Measurements from ENCODE around the gene ZNF574. TPM values are rescaled to one million over a fixed set of nuclear protein-coding genes. Genes with fewer than 3 reads are reported as not detected.

ZNF574 gene
- total RNA-seq, 1 donor from 2014 or later: 17.3 TPM

DNA sequence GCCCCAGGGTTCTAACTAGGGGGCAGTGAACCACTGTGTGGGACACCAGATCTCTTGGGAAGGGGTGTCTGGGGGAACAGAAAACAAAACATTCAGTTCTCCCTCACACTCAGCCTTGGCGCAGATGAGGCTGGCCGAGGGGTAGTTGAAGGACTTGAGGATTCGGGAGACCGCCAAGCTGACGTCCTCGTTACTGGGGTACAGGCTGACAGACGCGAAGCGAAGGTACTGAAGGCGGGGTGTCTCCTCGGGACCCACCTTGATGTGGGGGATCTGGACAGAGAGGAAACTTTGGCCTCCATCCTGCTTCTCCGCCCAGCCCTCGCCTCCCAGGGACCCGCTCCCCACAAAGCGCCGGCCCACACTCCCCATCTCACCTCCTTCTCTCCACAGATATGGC lies 13.6 kb upstream of the ZNF574 start:
- H3K36me3 ChIP-seq (ENCODE audit: control insufficient read depth, insufficient read depth, low read length): no peaks in the 10 kb centered on the region
- TF ChIP-seq, protein P1, sequence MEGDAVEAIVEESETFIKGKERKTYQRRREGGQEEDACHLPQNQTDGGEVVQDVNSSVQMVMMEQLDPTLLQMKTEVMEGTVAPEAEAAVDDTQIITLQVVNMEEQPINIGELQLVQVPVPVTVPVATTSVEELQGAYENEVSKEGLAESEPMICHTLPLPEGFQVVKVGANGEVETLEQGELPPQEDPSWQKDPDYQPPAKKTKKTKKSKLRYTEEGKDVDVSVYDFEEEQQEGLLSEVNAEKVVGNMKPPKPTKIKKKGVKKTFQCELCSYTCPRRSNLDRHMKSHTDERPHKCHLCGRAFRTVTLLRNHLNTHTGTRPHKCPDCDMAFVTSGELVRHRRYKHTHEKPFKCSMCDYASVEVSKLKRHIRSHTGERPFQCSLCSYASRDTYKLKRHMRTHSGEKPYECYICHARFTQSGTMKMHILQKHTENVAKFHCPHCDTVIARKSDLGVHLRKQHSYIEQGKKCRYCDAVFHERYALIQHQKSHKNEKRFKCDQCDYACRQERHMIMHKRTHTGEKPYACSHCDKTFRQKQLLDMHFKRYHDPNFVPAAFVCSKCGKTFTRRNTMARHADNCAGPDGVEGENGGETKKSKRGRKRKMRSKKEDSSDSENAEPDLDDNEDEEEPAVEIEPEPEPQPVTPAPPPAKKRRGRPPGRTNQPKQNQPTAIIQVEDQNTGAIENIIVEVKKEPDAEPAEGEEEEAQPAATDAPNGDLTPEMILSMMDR (IDR thresholded peaks at IDR 0.05; ENCODE audit: insufficient read depth, low read length, poor library complexity, severe bottlenecking): no peak
- no peak for DNase-seq (ENCODE audit: low read depth)
- no peak overlapping the region for H3K4me3 ChIP-seq (ENCODE audit: low read depth, low read length)
- H3K27me3 ChIP-seq (ENCODE audit: control insufficient read depth, insufficient read depth, low read length): no peaks in the 10 kb centered on the region

DNA sequence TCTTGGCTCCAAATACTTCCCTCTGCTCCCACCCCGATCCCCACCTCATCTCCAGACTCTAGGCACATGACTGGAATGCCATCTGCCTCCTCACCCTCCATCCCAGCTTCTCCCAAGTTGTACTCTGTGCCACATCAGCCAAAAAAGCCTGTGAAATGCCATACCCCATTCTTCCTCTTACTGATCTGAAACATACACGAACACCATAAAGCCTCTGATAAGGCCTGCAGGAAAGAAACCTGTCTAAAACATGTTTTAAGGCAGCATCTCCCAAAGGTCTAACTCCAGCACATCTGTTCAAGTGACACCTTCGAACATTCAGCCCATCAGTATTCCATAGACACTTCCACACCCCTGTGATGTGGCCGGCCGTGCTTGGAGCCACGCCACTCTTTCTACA lies 11.5 kb upstream of the ZNF574 start:
- TF ChIP-seq, protein P1 (IDR thresholded peaks at IDR 0.05; ENCODE audit: insufficient read depth, low read length, poor library complexity, severe bottlenecking): no peak
- H3K27me3 ChIP-seq (ENCODE audit: control insufficient read depth, insufficient read depth, low read length): peaks cover 11% of the 10 kb centered on the region
- H3K4me3 ChIP-seq (ENCODE audit: low read depth, low read length): no peak overlapping the region
- no peaks in the 10 kb centered on the region for H3K36me3 ChIP-seq (ENCODE audit: control insufficient read depth, insufficient read depth, low read length)
- no peak for DNase-seq (ENCODE audit: low read depth)

DNA sequence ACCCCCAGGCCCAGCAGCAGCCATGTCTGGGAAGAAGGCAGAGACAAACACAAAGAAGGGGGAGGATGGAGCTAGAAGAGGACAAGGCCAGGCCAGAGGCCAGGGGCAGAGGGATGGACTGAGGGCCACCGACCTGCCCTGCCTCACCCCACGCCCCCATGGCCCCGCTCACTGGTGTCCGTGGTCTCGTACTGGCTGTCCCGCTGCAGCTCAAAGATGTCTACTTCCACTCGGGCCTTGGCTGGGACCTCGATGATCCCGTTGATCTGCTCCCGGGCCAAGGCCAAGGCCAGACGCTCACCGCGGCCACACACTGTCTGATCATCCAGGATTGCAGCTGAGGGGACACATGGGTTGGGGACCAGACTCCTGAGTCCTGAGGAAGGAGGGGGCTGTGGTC lies 10.9 kb upstream of the ZNF574 start:
- DNase-seq (ENCODE audit: low read depth): no peak
- Histone ChIP-seq H3K36me3 (ENCODE audit: control insufficient read depth, insufficient read depth, low read length) (no peaks in the 10 kb centered on the region), H3K4me3 (ENCODE audit: low read depth, low read length) (no peak overlapping the region), H3K27me3 (ENCODE audit: control insufficient read depth, insufficient read depth, low read length) (peaks cover 14% of the 10 kb centered on the region)
- TF ChIP-seq, protein P1 (IDR thresholded peaks at IDR 0.05; ENCODE audit: insufficient read depth, low read length, poor library complexity, severe bottlenecking): no peak

DNA sequence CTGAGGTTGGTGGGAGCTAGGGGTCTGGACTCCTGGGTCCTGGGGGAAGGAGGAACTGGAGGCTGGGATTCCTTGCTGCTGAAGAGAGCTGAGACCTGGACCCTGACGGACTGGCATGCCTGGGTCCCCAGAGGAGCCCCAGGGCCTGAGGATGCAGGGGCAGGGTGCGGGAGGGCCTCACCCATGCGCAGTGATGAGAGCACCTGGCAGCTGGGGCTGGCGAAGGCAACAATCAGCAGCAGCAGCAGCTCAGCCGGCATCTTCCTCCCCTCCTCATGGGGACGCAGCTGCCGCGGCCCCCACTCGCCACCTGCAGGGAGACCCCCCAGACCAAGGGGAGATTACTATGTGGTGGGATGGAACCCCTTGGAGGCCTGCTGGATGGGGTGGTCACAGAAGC lies 10.5 kb upstream of the ZNF574 start:
- TF ChIP-seq, protein P1 (IDR thresholded peaks at IDR 0.05; ENCODE audit: insufficient read depth, low read length, poor library complexity, severe bottlenecking): no peak
- DNase-seq (ENCODE audit: low read depth): no peak
- Histone ChIP-seq H3K27me3 (ENCODE audit: control insufficient read depth, insufficient read depth, low read length) (peaks cover 14% of the 10 kb centered on the region), H3K4me3 (ENCODE audit: low read depth, low read length) (no peak overlapping the region), H3K36me3 (ENCODE audit: control insufficient read depth, insufficient read depth, low read length) (no peaks in the 10 kb centered on the region)

- no peak for DNase-seq (ENCODE audit: low read depth)
- H3K27me3 ChIP-seq (ENCODE audit: control insufficient read depth, insufficient read depth, low read length): peaks cover 14% of the 10 kb centered on the region
- no peak overlapping the region for H3K4me3 ChIP-seq (ENCODE audit: low read depth, low read length)
- TF ChIP-seq, protein P1 (IDR thresholded peaks at IDR 0.05; ENCODE audit: insufficient read depth, low read length, poor library complexity, severe bottlenecking): no peak
- H3K36me3 ChIP-seq (ENCODE audit: control insufficient read depth, insufficient read depth, low read length): no peaks in the 10 kb centered on the region
These were observed 9.8 kb upstream of the ZNF574 start for GRCh38 chr19:42066075-42066754.

DNA sequence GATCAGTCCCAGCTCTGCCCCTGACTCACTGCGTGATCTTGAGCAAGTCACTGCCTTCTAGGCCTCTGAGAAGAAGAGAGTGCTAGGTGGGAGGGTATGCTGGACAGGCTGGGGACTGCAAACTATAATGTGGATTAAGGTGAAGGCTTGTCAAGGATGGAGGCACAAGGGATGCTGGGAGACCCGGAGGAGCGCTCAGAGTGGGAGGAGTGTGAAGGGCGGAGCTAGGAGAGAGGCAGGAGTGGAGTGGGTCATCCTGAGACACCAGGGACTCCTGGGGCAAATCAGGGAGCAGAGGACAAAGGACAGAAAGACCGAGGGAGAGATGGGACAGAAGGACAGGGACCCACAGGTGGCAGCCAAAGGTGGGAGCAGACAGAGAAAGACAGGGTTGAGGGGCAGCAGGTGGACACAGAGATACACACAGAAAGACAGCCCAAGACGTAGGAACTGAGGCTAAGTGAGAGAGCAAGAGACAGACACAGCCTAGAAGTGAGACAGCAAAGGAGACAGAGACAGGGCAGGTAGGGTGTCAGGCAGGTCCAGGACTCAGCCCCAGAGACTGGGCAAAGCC lies 8.6 kb upstream of the ZNF574 start:
- DNase-seq (ENCODE audit: low read depth): no peak
- Histone ChIP-seq H3K4me3 (ENCODE audit: low read depth, low read length) (no peak overlapping the region), H3K36me3 (ENCODE audit: control insufficient read depth, insufficient read depth, low read length) (no peaks in the 10 kb centered on the region), H3K27me3 (ENCODE audit: control insufficient read depth, insufficient read depth, low read length) (peaks cover 14% of the 10 kb centered on the region)
- TF ChIP-seq, protein P1 (IDR thresholded peaks at IDR 0.05; ENCODE audit: insufficient read depth, low read length, poor library complexity, severe bottlenecking): no peak

Measured in kidney epithelial cell (primary cell).